NB4 (cell line): ENCODE measurements around the gene SLC37A1.

Experiments
- CTCF ChIP-seq: IDR thresholded peaks from one replicate; pipeline ENCODE4 v1.5.1; 2012; ENCODE audit warnings: low read depth, low read length
- MAX ChIP-seq: IDR thresholded peaks from 2 replicates; pipeline ENCODE4 v1.6.1; 2011; ENCODE audit warnings: low read depth, low read length
- POLR2A ChIP-seq: IDR thresholded peaks from 2 replicates; pipeline ENCODE4 v1.6.1; 2011; ENCODE audit warnings: mild to moderate bottlenecking; ENCODE audit not compliant: insufficient read length; ENCODE audit errors: extremely low read depth

GRCh38 chr21:42523211-42523610 lies 9.6 kb downstream of the SLC37A1 start:
- TF ChIP-seq CTCF (no peak), POLR2A (no peak), MAX (no peak)
